ENCODE data around the gene MYEOV.

The MYEOV gene

DNA sequence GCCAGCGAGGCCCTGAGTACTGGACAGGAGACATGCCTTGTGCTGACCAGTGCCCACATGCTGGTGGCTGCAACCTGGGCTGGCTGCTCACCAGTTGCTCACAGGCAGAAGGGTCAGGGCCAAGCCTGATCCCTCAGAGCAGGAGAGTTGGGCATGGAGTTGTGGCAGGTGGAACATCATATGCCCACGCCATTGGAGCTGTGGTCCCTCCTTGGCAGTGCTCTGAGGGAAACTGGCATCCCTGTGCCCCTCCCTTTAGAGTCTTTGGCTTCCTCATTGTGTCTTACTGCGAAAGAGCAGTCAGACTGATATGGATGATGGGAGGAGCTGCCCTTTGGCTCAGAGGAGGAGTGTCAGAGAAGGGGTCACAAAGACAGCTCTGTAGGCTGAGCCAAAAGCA is 3.1 kb upstream of the MYEOV start:
- no peak for ATAC-seq
- Mint-ChIP-seq H3K4me3 (no peak overlapping the region), H3K36me3 (no peaks in the 10 kb centered on the region), H3K27me3 (peaks cover 8% of the 10 kb centered on the region), H3K9me3 (no peaks in the 10 kb centered on the region), H3K27ac (no peak overlapping the region), H3K4me1 (peaks cover 27% of the 10 kb centered on the region)

DNA sequence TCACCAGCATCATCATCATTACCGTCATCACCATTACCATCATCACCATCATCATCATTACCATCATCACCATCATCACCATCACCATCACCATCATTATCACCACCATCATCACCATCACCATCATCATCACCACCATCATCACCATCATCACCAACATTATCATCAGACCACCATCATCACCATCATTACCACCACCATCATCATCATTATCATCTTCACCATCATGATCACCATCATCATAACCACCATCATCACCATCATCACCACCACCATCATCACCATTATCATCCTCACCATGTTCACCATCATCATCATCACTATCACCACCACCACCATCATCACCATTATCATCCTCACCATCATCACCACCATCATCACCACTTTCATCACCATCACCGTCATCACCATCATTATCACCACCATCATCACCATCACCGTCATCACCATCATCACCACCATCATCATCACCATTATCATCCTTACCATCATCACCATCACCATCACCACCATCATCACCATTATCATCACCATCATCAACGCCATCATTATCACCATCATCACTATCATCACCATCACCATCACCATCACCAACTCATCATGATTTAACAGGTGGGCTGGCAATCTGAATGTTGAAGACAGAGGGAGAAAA is 2.4 kb upstream of the MYEOV start:
- Mint-ChIP-seq H3K9me3 (no peaks in the 10 kb centered on the region), H3K4me3 (no peak overlapping the region), H3K27ac (no peak overlapping the region), H3K27me3 (peaks cover under 1% of the 10 kb centered on the region), H3K4me1 (peaks cover 34% of the 10 kb centered on the region), H3K36me3 (no peaks in the 10 kb centered on the region)
- no peak for ATAC-seq

DNA sequence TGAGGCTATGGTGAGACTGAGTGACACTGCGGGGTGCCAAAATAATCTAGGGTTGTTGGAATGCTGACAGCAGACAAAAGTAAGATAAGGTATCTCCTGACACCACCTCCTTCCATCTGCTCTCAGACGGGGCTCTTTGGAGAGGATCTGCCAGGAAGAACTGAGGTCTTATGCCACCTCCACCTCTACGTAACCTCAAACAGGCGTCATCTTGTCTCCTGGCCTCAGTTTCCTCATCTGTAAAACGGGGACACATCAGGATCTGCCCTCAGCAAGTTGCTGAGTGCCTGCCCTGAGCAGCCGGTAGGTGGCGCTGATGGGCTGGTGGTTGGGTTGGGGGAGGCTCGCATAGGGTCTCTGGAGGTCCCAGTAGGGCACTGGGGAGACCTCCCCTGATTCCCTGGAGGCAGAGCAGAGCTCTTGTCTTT is 1.7 kb upstream of the MYEOV start:
- Mint-ChIP-seq H3K36me3 (no peaks in the 10 kb centered on the region), H3K4me1 (peaks cover 41% of the 10 kb centered on the region), H3K27me3 (no peaks in the 10 kb centered on the region), H3K27ac (no peak overlapping the region), H3K4me3 (no peak overlapping the region), H3K9me3 (no peaks in the 10 kb centered on the region)
- ATAC-seq, result no peak

DNA sequence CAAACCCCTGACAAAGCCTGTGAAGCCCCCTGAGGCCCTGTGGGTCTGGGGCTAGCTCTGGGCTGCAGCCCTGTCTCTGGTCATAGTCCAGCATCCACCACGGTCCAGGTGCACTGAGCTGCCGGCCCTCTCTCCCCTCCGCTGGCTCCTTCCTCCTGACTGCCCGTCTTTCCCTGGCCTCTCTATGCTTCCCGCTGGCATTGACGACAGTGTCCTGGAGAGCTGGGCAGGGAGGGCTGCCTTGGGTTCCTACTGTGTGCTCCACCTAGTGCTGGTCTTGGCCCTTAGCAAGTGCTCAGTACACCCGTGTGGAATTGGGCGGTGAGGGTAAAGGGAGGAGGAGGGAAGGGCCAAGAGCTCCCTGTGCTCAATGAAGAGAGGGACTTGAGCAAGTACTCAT is 868 bp upstream of the MYEOV start:
- Mint-ChIP-seq H3K36me3 (no peaks in the 10 kb centered on the region), H3K9me3 (no peaks in the 10 kb centered on the region), H3K27ac (no peak overlapping the region), H3K4me3 (no peak overlapping the region), H3K4me1 (peaks cover 49% of the 10 kb centered on the region), H3K27me3 (no peaks in the 10 kb centered on the region)
- ATAC-seq, result no peak

DNA sequence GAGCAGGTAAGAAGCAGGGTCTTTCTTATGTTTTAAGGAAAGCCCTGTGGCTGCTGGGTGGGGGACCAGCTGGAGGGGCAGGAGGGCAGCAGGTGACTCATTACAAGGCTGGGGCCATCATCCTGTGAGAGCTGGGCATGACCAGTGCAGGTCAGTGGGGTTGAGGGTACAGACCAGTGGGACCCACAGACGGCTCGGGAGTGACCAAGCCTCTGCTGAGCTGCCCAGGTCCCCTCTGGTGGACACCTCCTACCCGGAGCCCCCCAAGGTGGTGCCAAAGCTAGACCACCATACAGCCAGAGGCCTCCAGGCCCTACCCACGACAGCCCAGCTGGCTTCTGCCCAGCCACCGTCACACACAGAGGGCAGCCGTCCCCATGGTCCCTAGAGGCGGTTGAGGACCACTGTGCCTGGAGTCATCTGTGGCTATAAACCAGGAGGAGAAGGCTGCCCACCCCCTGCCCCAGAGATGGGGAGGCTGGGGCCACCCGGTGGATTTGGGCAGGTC is 670 bp downstream of the MYEOV start:
- Mint-ChIP-seq H3K36me3 (no peaks in the 10 kb centered on the region), H3K27me3 (no peaks in the 10 kb centered on the region), H3K9me3 (no peaks in the 10 kb centered on the region), H3K27ac (no peak overlapping the region), H3K4me1 (peaks cover 65% of the 10 kb centered on the region), H3K4me3 (no peak overlapping the region)
- ATAC-seq, result no peak

DNA sequence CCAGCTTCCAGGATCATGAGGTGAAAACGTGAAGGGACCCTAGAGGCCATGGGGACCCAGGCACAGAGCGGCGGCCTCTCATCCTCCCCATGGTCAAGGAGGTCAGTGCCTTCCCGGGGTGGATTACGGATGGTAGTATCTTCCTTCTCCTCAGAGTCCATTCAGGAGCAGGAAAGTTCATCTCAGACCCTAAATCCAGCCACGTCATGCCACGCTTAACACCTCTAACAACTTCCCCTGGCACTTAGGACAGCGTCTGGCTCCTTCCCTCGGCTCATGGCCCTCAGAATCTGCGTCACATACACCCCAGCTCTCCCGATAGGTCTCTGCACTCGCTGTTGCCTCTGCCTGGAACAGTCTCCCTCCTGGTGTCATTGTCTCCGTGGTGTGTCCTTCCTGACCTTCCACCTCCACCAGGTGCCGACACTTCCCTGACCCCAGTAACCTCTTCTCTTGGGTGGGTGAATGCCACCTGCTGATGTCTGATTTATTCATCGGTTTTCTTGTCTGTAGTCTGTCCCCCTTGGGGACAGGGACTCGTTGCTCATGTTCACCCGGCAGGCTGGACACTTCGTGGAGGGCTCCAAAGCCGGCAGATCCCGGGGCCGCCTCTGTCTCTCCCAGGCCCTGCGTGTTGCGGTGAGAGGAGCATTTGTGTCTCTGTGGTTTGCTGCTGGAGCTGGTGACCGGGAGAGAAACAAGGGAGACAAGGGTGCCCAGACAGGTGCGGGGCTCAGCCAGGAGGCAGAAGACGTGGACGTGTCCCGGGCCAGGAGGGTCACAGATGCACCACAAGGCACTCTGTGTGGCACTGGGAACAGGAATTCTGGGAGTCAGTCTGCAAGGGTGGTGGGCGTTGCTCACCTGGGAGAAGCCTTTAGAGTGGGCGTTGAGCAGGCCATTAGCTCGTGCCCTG is 1.4 kb downstream of the MYEOV start:
- ATAC-seq, result no peak
- Mint-ChIP-seq H3K27me3 (no peaks in the 10 kb centered on the region), H3K36me3 (no peaks in the 10 kb centered on the region), H3K4me3 (no peak overlapping the region), H3K9me3 (no peaks in the 10 kb centered on the region), H3K27ac (peak overlapping the region; percentile 7), H3K4me1 (peaks cover 66% of the 10 kb centered on the region)

DNA sequence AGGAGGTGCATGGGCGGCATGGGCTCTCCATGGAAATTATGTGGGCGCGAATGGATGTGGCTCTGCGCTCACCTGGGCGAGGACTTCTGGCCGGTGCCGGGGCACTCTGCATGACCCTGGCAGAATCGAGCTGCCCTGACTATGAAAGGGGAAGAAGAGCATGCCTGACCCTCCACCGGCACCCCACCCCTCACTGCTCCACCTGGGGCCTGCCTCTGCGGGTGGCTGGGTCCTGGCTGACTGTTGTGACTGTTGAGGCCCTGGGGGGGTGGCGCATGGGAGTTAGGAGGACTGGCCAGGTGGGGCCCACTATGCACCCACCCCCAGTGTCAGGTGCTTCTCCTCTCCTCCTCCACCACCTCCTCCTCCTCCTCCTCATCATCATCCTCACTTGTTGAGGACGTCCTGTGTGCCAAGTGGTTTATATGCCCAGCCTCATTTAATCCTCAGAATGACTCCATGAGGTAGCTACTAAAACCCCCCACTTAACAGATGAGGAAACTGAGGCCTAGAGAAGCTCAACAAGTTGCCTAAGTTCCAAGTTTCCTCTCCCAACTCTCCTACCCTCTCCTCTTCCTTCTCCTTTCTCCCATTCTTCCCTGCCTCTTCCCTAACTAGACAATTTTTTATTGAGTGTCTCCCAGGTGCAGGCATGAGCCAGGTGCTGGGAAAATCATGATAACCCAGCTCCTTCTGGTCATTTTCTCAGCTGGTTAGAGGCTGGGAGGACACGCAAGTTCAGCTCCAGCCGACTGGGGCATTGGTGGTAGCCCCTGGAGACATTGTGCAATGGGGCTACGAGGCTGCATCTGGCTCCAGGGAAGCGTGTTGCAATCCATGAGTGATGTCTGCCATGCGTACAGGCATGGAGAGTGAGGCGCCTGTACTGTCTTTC is 2.3 kb downstream of the MYEOV start:
- Mint-ChIP-seq H3K4me1 (peaks cover 74% of the 10 kb centered on the region), H3K27me3 (no peaks in the 10 kb centered on the region), H3K27ac (peak overlapping the region; percentile 81), H3K36me3 (no peaks in the 10 kb centered on the region), H3K4me3 (no peak overlapping the region), H3K9me3 (no peaks in the 10 kb centered on the region)
- ATAC-seq, result no peak

DNA sequence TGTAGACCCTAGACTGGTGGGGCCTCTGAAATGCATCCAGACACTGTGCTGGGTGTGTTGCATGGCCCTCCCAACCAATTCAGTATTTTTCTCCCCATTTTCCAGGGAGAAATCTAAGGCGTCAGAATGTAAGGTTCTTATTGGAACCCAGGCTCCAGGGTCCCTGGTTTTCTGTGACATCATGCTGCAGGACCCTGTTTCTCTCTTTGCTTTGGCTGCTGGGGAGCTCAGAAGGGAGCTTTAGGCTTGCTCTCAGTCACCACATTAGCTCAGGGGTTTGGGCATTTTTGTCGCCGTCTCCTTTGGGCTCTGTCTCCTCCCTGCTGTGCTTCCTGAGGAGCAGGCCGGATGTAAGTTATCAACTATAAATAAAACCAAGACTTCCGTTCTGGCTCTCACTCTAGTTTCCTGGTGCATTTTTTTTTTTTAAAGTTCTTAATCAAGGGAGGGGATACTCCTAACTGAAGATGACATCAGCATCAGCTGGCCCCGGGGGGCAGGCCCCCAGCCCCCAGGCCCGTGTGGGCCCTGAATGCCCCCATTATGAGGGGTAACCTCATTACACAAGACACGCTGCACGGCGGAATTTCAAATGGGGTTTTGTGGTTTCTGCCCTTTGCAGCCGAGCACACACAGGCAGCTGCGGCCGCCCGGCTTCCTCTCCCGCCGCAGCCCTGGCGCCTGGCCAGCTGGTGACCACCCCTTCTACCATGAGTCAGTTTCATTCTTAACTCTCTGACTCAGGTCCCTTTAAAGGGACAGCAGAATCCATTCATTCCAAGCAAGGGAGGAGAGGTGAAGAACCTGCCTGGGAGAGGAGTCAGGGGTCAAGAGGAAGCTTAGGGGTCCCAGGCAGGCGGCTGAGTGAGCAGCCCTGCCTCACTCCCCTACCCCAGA is 3.2 kb downstream of the MYEOV start:
- H3K4me3 Mint-ChIP-seq, result peak overlapping the region; percentile 41
- H3K27me3 Mint-ChIP-seq, result no peaks in the 10 kb centered on the region
- no peaks in the 10 kb centered on the region for H3K36me3 Mint-ChIP-seq
- H3K27ac Mint-ChIP-seq, result peak overlapping the region; percentile 81
- ATAC-seq, result peak; percentile 80
- H3K4me1 Mint-ChIP-seq, result peaks cover 74% of the 10 kb centered on the region
- H3K9me3 Mint-ChIP-seq, result no peaks in the 10 kb centered on the region

DNA sequence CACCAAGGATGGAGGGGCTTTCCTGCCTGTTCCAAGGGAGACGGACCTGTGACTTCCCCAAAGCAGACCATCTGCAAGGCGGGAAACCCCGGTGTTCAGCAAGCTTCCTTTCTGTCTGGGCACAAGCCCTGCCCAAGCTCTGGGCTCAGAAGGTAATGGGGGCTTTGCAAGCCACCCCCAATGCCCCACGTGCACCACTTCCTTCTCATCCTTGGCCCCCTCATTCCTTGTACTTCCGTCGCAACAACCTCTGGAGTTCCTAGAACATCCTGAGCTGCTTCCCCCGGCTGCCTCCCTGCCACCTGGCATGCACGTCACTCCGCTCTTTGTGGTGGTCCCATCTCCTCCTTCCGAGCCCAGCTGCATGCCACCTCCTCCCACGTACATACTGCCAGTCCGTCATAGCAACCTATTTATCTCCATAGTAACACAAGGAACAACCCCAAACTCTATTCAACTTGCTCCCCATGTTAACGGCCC is 3.9 kb downstream of the MYEOV start:
- peak overlapping the region; percentile 81 for H3K27ac Mint-ChIP-seq
- H3K9me3 Mint-ChIP-seq, result no peaks in the 10 kb centered on the region
- H3K36me3 Mint-ChIP-seq, result no peaks in the 10 kb centered on the region
- peak; percentile 51 for ATAC-seq
- peaks cover 70% of the 10 kb centered on the region for H3K4me1 Mint-ChIP-seq
- H3K4me3 Mint-ChIP-seq, result peak overlapping the region; percentile 57
- H3K27me3 Mint-ChIP-seq, result no peaks in the 10 kb centered on the region

DNA sequence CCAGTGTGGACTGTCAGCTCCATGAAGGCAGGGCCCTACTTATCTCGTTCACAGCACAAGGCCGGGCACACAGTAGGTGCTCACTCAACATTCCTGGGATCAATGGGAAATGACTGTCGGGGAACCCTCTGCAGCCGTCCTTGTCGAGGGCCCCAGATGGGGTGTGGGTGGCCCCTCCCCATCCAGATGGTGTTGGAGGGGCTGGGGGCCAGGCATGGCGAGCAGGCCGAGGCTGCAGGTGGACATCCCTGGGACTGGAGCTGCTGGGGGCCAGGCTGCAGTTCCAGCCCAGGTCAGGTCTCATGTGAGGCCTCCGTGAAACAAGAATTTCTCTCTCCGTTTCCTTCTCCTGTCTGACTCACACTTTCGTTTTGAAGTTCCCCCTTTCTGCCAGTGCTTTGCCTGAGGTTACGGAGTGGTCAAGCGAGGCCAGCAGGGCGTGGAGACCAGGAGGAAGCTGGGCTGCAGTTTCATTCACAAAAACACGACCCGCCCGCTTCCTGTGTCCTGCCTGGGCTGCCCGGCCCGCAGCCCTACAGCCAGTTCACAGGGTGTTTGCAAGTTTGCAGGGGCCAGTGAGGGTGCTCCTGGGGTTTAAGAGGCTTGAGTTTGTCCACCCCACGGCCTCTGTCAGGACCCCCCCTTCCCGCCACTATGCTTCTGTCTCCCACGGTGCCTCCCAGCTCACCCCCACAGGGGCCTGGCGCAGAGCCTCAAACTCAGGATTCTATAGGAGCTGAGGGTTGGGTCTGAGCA is 4.5 kb downstream of the MYEOV start:
- Mint-ChIP-seq H3K27me3 (no peaks in the 10 kb centered on the region), H3K9me3 (no peaks in the 10 kb centered on the region), H3K27ac (peak overlapping the region; percentile 81), H3K36me3 (no peaks in the 10 kb centered on the region), H3K4me1 (peaks cover 64% of the 10 kb centered on the region), H3K4me3 (peak overlapping the region; percentile 57)
- peak; percentile 72 for ATAC-seq

DNA sequence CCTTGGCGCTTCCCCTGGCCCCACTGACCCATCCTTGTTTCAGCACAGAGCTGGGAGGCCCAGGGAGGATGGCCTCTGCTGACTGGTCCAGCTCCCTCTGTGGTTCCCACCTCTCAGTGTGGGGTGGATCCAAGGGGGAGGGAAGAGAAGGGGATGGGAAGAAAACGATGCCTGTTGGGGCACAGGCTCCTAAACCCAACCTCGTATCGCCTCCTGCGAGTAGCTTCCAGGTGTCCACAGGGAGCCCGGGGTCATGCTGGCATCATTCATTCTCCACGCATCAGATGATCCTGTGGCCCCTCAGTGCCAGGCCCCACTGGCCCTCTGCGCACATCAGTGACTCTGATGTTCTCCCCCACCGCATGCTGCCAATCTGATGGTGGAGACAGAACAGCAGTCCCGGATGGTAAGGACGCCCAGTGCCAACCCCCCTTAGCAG is 5.1 kb downstream of the MYEOV start:
- H3K4me1 Mint-ChIP-seq, result peaks cover 61% of the 10 kb centered on the region
- H3K27ac Mint-ChIP-seq, result no peak overlapping the region
- H3K27me3 Mint-ChIP-seq, result no peaks in the 10 kb centered on the region

DNA sequence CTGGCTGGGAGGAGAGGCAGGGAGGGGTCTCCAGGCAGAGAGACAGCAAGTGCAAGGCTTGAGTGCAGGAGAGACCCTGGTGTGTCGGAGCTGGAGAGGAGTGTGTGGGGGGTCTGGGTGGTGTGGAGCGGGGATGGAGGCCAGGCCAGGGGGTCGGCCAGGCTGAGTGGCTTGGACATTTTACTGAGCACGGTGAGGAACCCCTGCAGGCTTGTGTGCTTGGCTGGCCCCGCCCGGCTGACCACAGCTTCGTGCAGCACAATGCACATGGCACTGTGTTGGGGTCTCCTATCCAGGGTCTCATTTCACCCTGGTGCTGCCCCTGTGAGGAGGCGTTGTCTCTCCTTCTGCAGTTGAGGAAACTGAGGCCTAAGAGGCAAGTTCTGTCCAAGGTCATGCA is 5.6 kb downstream of the MYEOV start:
- Mint-ChIP-seq H3K9me3 (no peaks in the 10 kb centered on the region), H3K4me1 (peaks cover 56% of the 10 kb centered on the region), H3K27ac (no peak overlapping the region), H3K27me3 (no peaks in the 10 kb centered on the region), H3K4me3 (no peak overlapping the region), H3K36me3 (no peaks in the 10 kb centered on the region)
- ATAC-seq, result no peak

More for the DNA sequence above, 5.1 kb downstream of the MYEOV start:
- H3K9me3 Mint-ChIP-seq, result no peaks in the 10 kb centered on the region
- no peaks in the 10 kb centered on the region for H3K36me3 Mint-ChIP-seq
- H3K4me3 Mint-ChIP-seq, result no peak overlapping the region
- no peak for ATAC-seq

DNA sequence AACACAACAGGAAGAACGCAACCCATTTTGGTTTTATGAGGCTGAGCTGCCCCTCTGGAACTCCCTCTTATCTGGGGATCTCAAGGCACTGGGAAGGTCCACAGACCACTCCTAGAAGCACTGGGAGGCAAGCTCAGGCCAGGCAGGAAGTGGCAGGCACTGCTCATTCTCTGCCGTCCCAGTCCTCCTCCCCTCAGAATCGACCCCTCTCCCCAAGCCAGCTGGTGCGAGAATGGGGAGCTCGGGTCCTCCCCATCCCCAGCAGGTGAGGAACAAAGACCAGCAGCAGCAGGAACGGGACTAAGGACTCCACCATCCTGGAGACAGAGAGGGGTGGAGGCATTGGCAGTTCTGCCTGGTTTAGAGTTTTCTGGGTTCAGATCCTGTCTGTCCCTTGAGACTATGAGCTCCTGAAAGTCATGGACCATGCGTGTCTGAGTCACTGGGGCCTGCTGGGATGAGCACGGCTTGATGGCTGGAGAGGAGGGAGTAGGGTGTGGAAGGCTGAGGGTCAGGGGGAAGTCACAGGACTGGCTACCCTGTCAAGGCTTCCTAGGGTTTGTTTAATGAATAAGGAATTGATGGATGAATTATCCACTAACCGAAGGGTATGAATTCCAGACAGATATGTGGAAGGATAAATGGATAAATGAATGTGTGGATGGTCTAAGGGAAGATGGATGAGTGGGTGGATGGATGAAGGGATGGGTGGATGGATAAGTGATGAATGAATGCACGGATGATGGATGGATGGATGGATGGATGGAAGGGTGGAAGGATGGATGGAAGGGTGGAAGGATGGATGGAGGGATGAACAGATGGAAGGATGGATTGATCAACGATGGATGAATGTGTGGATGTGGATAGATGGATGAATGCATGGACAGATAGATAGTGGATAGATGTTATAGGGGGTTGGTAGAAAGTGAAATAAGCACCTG is 6.4 kb downstream of the MYEOV start:
- Mint-ChIP-seq H3K4me3 (no peak overlapping the region), H3K9me3 (no peaks in the 10 kb centered on the region), H3K27ac (no peak overlapping the region), H3K36me3 (no peaks in the 10 kb centered on the region), H3K4me1 (peaks cover 52% of the 10 kb centered on the region), H3K27me3 (no peaks in the 10 kb centered on the region)
- ATAC-seq, result no peak

Data from stimulated activated memory B cell treated with anti-CD40 and anti-IgM and Interleukin-4, amounts not matched to agents 10 μg/mL and 1 μg/mL and 100 μg/mL, for 72 hours (primary cell).